ENCODE results near the gene HNMT.

HNMT gene

GRCh38 chr2:137957033-137957432 lies 7.2 kb upstream of the HNMT start:
- TF ChIP-seq SIN3A (IDR thresholded peaks at IDR 0.05; ENCODE audit: borderline replicate concordance, insufficient read depth, low read length) (no peak), REST (IDR thresholded peaks at IDR 0.05; ENCODE audit: insufficient read depth in 1 of 2, low read depth in 2 of 2, low read length in 2 of 2) (no peak), POLR2AphosphoS5 (IDR thresholded peaks at IDR 0.05; ENCODE audit: low read depth, low read length) (no peak), TAF1 (IDR thresholded peaks at IDR 0.05; ENCODE audit: borderline replicate concordance, insufficient read depth, low read length) (no peak), FOXP2 (optimal IDR thresholded peaks at IDR 0.05; ENCODE audit: borderline replicate concordance, extremely low read depth, extremely low read length, insufficient read depth) (no peak)

GRCh38 chr2:137959166-137959565 lies 5.1 kb upstream of the HNMT start:
- TF ChIP-seq TAF1 (IDR thresholded peaks at IDR 0.05; ENCODE audit: borderline replicate concordance, insufficient read depth, low read length) (no peak), FOXP2 (optimal IDR thresholded peaks at IDR 0.05; ENCODE audit: borderline replicate concordance, extremely low read depth, extremely low read length, insufficient read depth) (no peak), POLR2AphosphoS5 (IDR thresholded peaks at IDR 0.05; ENCODE audit: low read depth, low read length) (no peak), REST (IDR thresholded peaks at IDR 0.05; ENCODE audit: insufficient read depth in 1 of 2, low read depth in 2 of 2, low read length in 2 of 2) (no peak), SIN3A (IDR thresholded peaks at IDR 0.05; ENCODE audit: borderline replicate concordance, insufficient read depth, low read length) (no peak)

- TF ChIP-seq REST (IDR thresholded peaks at IDR 0.05; ENCODE audit: insufficient read depth in 1 of 2, low read depth in 2 of 2, low read length in 2 of 2) (no peak), POLR2AphosphoS5 (IDR thresholded peaks at IDR 0.05; ENCODE audit: low read depth, low read length) (no peak), SIN3A (IDR thresholded peaks at IDR 0.05; ENCODE audit: borderline replicate concordance, insufficient read depth, low read length) (no peak), TAF1 (IDR thresholded peaks at IDR 0.05; ENCODE audit: borderline replicate concordance, insufficient read depth, low read length) (no peak), FOXP2 (optimal IDR thresholded peaks at IDR 0.05; ENCODE audit: borderline replicate concordance, extremely low read depth, extremely low read length, insufficient read depth) (no peak)
These were observed 4.0 kb upstream of the HNMT start for GRCh38 chr2:137960223-137960622.

GRCh38 chr2:137961602-137962001 lies 2.7 kb upstream of the HNMT start:
- TF ChIP-seq REST (IDR thresholded peaks at IDR 0.05; ENCODE audit: insufficient read depth in 1 of 2, low read depth in 2 of 2, low read length in 2 of 2) (no peak), SIN3A (IDR thresholded peaks at IDR 0.05; ENCODE audit: borderline replicate concordance, insufficient read depth, low read length) (no peak), TAF1 (IDR thresholded peaks at IDR 0.05; ENCODE audit: borderline replicate concordance, insufficient read depth, low read length) (no peak), FOXP2 (optimal IDR thresholded peaks at IDR 0.05; ENCODE audit: borderline replicate concordance, extremely low read depth, extremely low read length, insufficient read depth) (no peak), POLR2AphosphoS5 (IDR thresholded peaks at IDR 0.05; ENCODE audit: low read depth, low read length) (no peak)

- TF ChIP-seq TAF1 (IDR thresholded peaks at IDR 0.05; ENCODE audit: borderline replicate concordance, insufficient read depth, low read length) (no peak), POLR2AphosphoS5 (IDR thresholded peaks at IDR 0.05; ENCODE audit: low read depth, low read length) (no peak), SIN3A (IDR thresholded peaks at IDR 0.05; ENCODE audit: borderline replicate concordance, insufficient read depth, low read length) (no peak), FOXP2 (optimal IDR thresholded peaks at IDR 0.05; ENCODE audit: borderline replicate concordance, extremely low read depth, extremely low read length, insufficient read depth) (no peak), REST (IDR thresholded peaks at IDR 0.05; ENCODE audit: insufficient read depth in 1 of 2, low read depth in 2 of 2, low read length in 2 of 2) (no peak)
These were observed 673 bp upstream of the HNMT start for GRCh38 chr2:137963535-137964065.
